HepG2 (cell line): Measurements from ENCODE around the gene PCNA. TPM values are rescaled to one million over a fixed set of nuclear protein-coding genes. Genes with fewer than 3 reads are reported as not detected.
A peak's percentile ranks its signal among the peaks of the same experiment; 100 is the strongest.

Experiments used
- GTF3A ChIP-seq: sonication (generic); formaldehyde crosslinking; conservative IDR thresholded peaks from 2 replicates; pipeline ENCODE4 v1.4.0; 2020; ENCODE audit warnings: mild to moderate bottlenecking, missing genetic modification reagents
- MAFK ChIP-seq, 2 experiments: IDR thresholded peaks in 1 of 2; conservative IDR thresholded peaks in 1 of 2; 2 replicates each; pipeline ENCODE4 v1.6.1; 2011; ENCODE audit warnings: improper control_type of control experiment in 2 of 2, low read length in 2 of 2
- NFIB ChIP-seq: sonication (generic); formaldehyde crosslinking; IDR thresholded peaks from 2 replicates; pipeline ENCODE4 v1.9.0; 2021; ENCODE audit warnings: missing genetic modification reagents, mild to moderate bottlenecking, borderline replicate concordance
- NFIC ChIP-seq: IDR thresholded peaks from 2 replicates; pipeline ENCODE4 v1.6.1; 2012; ENCODE audit warnings: mild to moderate bottlenecking, low read length, inconsistent platforms
- PCBP1 ChIP-seq: fragments of 200-400 bp; formaldehyde crosslinking; IDR thresholded peaks from 2 replicates; pipeline ENCODE4 v1.6.1; 2017; ENCODE audit warnings: mild to moderate bottlenecking, low read depth, low read length, borderline replicate concordance
- YEATS2 ChIP-seq: sonication (generic); formaldehyde crosslinking; IDR thresholded peaks from 2 replicates; pipeline ENCODE4 v1.4.0; 2020; ENCODE audit warnings: missing genetic modification reagents, borderline replicate concordance
- ZBED4 ChIP-seq: sonication (generic); formaldehyde crosslinking; IDR thresholded peaks from 2 replicates; pipeline ENCODE4 v1.4.0; 2020; ENCODE audit warnings: missing genetic modification reagents, borderline replicate concordance
- ZNF20 ChIP-seq: sonication (generic); formaldehyde crosslinking; IDR thresholded peaks from 2 replicates; pipeline ENCODE4 v1.4.0; 2020; ENCODE audit warnings: mild to moderate bottlenecking, moderate library complexity, missing genetic modification reagents
- ZNF33A ChIP-seq: sonication (generic); formaldehyde crosslinking; IDR thresholded peaks from 2 replicates; pipeline ENCODE4 v1.5.1; 2020; ENCODE audit warnings: missing genetic modification reagents, mild to moderate bottlenecking, moderate library complexity, borderline replicate concordance
- ZNF362 ChIP-seq: sonication (generic); formaldehyde crosslinking; IDR thresholded peaks from 2 replicates; pipeline ENCODE4 v1.4.0; 2020; ENCODE audit warnings: missing genetic modification reagents, mild to moderate bottlenecking, borderline replicate concordance
- ZNF451 ChIP-seq: sonication (generic); formaldehyde crosslinking; IDR thresholded peaks from 2 replicates; pipeline ENCODE4 v1.5.0; 2020; ENCODE audit warnings: mild to moderate bottlenecking, missing genetic modification reagents
- ZNF674 ChIP-seq: sonication (generic); formaldehyde crosslinking; IDR thresholded peaks from 2 replicates; pipeline ENCODE4 v1.5.0; 2020; ENCODE audit warnings: low read depth, mild to moderate bottlenecking, missing genetic modification reagents
- ZSCAN21 ChIP-seq: sonication (generic); formaldehyde crosslinking; IDR thresholded peaks from 2 replicates; pipeline ENCODE4 v1.8.0; 2022; ENCODE audit warnings: mild to moderate bottlenecking, missing genetic modification reagents, moderate library complexity, borderline replicate concordance
- polyA plus RNA-seq, 8 experiments: library from polyadenylated mRNA; depleted of rRNA in 3 of 8; stranded (reverse) in 7 of 8; unstranded in 1 of 8; fragments of >200 nt; fragmentation: Illumina TruSeq in 4 of 8; extraction: Trizol in 4 of 8; gene quantifications; 2 replicates each; pipeline versions ENCODE4 v1.2.1 to v1.2.3, GENCODE V29; 2011 to 2016; ENCODE audit warnings: low read depth in 4 of 8, missing spikeins in 1 of 8, mixed read lengths in 1 of 8; ENCODE audit not compliant: insufficient read depth in 1 of 8
- total RNA-seq, 5 experiments: library from RNA; depleted of rRNA; stranded (reverse); fragments of >200 nt; fragmentation: Illumina TruSeq; extraction: Trizol; gene quantifications; 2 replicates each; pipeline ENCODE4 v1.2.3, GENCODE V29; 2016; ENCODE audit warnings: low read depth in 1 of 5
- TF ChIP-seq, protein P1 (sequence below): IDR thresholded peaks from 2 replicates; pipeline ENCODE4 v1.6.1; 2016; ENCODE audit warnings: missing biosample characterization, missing genetic modification reagents, low read depth
- TF ChIP-seq, protein P2 (sequence below): IDR thresholded peaks from 2 replicates; pipeline ENCODE4 v1.6.1; 2016; ENCODE audit warnings: low read depth, missing genetic modification reagents, missing compliant biosample characterization

PCNA gene
- total and polyA plus RNA-seq, 2 of the 13 experiments (the other 11 are each of a cell fraction or from before 2014, with no cell fraction given) = 229 to 655 TPM

GRCh38 chr20:5119435-5120184 is at the start of gene PCNA (continued):
- TF ChIP-seq, protein P1, sequence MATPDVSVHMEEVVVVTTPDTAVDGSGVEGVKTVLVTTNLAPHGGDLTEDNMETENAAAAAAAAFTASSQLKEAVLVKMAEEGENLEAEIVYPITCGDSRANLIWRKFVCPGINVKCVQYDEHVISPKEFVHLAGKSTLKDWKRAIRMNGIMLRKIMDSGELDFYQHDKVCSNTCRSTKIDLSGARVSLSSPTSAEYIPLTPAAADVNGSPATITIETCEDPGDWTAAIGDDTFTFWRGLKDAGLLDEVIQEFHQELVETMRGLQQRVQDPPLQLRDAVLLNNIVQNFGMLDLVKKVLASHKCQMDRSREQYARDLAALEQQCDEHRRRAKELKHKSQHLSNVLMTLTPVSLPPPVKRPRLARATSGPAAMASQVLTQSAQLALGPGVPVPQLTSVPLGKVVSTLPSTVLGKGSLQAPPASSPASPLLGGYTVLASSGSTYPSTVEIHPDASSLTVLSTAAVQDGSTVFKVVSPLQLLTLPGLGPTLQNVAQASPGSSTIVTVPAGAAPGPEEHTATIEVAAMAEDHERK (CRISPR knock-in tag) = peak; percentile 98
- no peak; the same call in 1 of the 2 replicates for TF ChIP-seq NFIC
- TF ChIP-seq NFIB = peak; percentile 92
- peak; percentile 92; the same call in 1 of the 2 replicates for TF ChIP-seq ZNF451 (CRISPR knock-in tag)
- TF ChIP-seq ZNF33A (CRISPR knock-in tag) = no peak
- no peak for TF ChIP-seq MAFK (conservative IDR thresholded peaks at IDR 0.05 in 1 of 2, IDR thresholded peaks at IDR 0.05 in 1 of 2; ENCODE audit: low read length in 2 of 2)
- TF ChIP-seq YEATS2 = peak; percentile 91
- TF ChIP-seq PCBP1 = 0 out of 2 replicates have a peak, but pooled peaks have one; percentile 53
- TF ChIP-seq ZNF362 (CRISPR knock-in tag) = peak; percentile 75
- TF ChIP-seq ZNF20 (CRISPR knock-in tag) = peak; percentile 77; the same call in 1 of the 2 replicates
- peak; percentile 95 for TF ChIP-seq ZNF674 (CRISPR knock-in tag)
- TF ChIP-seq, protein P2, sequence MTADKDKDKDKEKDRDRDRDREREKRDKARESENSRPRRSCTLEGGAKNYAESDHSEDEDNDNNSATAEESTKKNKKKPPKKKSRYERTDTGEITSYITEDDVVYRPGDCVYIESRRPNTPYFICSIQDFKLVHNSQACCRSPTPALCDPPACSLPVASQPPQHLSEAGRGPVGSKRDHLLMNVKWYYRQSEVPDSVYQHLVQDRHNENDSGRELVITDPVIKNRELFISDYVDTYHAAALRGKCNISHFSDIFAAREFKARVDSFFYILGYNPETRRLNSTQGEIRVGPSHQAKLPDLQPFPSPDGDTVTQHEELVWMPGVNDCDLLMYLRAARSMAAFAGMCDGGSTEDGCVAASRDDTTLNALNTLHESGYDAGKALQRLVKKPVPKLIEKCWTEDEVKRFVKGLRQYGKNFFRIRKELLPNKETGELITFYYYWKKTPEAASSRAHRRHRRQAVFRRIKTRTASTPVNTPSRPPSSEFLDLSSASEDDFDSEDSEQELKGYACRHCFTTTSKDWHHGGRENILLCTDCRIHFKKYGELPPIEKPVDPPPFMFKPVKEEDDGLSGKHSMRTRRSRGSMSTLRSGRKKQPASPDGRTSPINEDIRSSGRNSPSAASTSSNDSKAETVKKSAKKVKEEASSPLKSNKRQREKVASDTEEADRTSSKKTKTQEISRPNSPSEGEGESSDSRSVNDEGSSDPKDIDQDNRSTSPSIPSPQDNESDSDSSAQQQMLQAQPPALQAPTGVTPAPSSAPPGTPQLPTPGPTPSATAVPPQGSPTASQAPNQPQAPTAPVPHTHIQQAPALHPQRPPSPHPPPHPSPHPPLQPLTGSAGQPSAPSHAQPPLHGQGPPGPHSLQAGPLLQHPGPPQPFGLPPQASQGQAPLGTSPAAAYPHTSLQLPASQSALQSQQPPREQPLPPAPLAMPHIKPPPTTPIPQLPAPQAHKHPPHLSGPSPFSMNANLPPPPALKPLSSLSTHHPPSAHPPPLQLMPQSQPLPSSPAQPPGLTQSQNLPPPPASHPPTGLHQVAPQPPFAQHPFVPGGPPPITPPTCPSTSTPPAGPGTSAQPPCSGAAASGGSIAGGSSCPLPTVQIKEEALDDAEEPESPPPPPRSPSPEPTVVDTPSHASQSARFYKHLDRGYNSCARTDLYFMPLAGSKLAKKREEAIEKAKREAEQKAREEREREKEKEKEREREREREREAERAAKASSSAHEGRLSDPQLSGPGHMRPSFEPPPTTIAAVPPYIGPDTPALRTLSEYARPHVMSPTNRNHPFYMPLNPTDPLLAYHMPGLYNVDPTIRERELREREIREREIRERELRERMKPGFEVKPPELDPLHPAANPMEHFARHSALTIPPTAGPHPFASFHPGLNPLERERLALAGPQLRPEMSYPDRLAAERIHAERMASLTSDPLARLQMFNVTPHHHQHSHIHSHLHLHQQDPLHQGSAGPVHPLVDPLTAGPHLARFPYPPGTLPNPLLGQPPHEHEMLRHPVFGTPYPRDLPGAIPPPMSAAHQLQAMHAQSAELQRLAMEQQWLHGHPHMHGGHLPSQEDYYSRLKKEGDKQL = peak; percentile 55; the same call in 1 of the 2 replicates
- TF ChIP-seq ZSCAN21 = peak; percentile 76
- TF ChIP-seq ZBED4 (CRISPR knock-in tag) = peak; percentile 94
- no peak; the same call in none of the 2 replicates for TF ChIP-seq GTF3A
